Astrocyte (in vitro differentiated cells and primary cell): Measurements from ENCODE around the gene OLFM3.

ENCODE experiments used
- CTCF ChIP-seq: IDR thresholded peaks from 2 replicates; pipeline ENCODE4 v1.5.1; 2011; ENCODE audit warnings: low read depth, mild to moderate bottlenecking, inconsistent platforms, low read length, moderate library complexity; ENCODE audit not compliant: insufficient read depth
- EZH2 ChIP-seq: IDR thresholded peaks from 2 replicates; pipeline ENCODE4 v1.6.1; 2012; ENCODE audit warnings: mild to moderate bottlenecking, low read length, inconsistent platforms; ENCODE audit not compliant: insufficient read depth

GRCh38 chr1:101957771-101958170, 39.0 kb downstream of the OLFM3 start:
- no peak for TF ChIP-seq EZH2
- no peak for TF ChIP-seq CTCF
